NCI-H1417 (cell line): ENCODE data around the gene ADGRD1.
"Not testable (repeated sequence)": the region's sequence is repeated elsewhere in the genome, so short reads cannot be mapped to it uniquely, and the experiment has no call there.

Experiments used
- DNase-seq, 3 experiments: peaks; one replicate each; lab custom pipeline; 2025; lab: John Stamatoyannopoulos, UW

Gene ADGRD1

GRCh38 chr12:130937546-130937945 is 16.2 kb upstream of the ADGRD1 start:
- not testable (repeated sequence) for DNase-seq

GRCh38 chr12:130938186-130938585 is 15.5 kb upstream of the ADGRD1 start:
- no peak for DNase-seq

- no peak for DNase-seq
Observed at GRCh38 chr12:130944878-130945277, 8.8 kb upstream of the ADGRD1 start.

- DNase-seq: no peak
Observed at GRCh38 chr12:130945786-130946492, 7.8 kb upstream of the ADGRD1 start.

GRCh38 chr12:130947028-130947613 is 6.6 kb upstream of the ADGRD1 start:
- no peak for DNase-seq

- peak in 2 of 3 experiments; percentile 6 to 30 for DNase-seq
Observed at GRCh38 chr12:130948136-130948535, 5.6 kb upstream of the ADGRD1 start.

- no peak for DNase-seq
Observed at GRCh38 chr12:130948751-130949150, 5.0 kb upstream of the ADGRD1 start.

- DNase-seq: no peak
Observed at GRCh38 chr12:130949806-130950205, 3.9 kb upstream of the ADGRD1 start.

- DNase-seq: no peak
Observed at GRCh38 chr12:130951636-130952035, 2.1 kb upstream of the ADGRD1 start.

- DNase-seq: no peak
Observed at GRCh38 chr12:130952171-130952954, 1.3 kb upstream of the ADGRD1 start.

GRCh38 chr12:130954544-130954831 is 781 bp downstream of the ADGRD1 start:
- no peak for DNase-seq

GRCh38 chr12:130955238-130955816 is 1.6 kb downstream of the ADGRD1 start:
- no peak for DNase-seq

GRCh38 chr12:130956009-130956408 is 2.3 kb downstream of the ADGRD1 start:
- DNase-seq: no peak

- no peak for DNase-seq
Observed at GRCh38 chr12:130956456-130957303, 3.0 kb downstream of the ADGRD1 start.

GRCh38 chr12:130957304-130957621 is 3.6 kb downstream of the ADGRD1 start:
- DNase-seq: no peak

- DNase-seq: no peak
Observed at GRCh38 chr12:130958557-130959140, 4.9 kb downstream of the ADGRD1 start.

GRCh38 chr12:130959632-130960031 is 5.9 kb downstream of the ADGRD1 start:
- no peak for DNase-seq

GRCh38 chr12:130960058-130960457 is 6.4 kb downstream of the ADGRD1 start:
- DNase-seq: no peak

- no peak for DNase-seq
Observed at GRCh38 chr12:130960787-130961186, 7.1 kb downstream of the ADGRD1 start.

GRCh38 chr12:130961921-130962451 is 8.3 kb downstream of the ADGRD1 start:
- DNase-seq: no peak

GRCh38 chr12:130965214-130965613 is 11.5 kb downstream of the ADGRD1 start:
- no peak for DNase-seq
